Measurements from ENCODE around the gene NELFB.

Gene NELFB

GRCh38 chr9:137243626-137244485 is 11.3 kb upstream of the NELFB start:
- H3K4me3 ChIP-seq (ENCODE audit: low read length): no peak overlapping the region

GRCh38 chr9:137244486-137245449 is 10.4 kb upstream of the NELFB start:
- no peak for TF ChIP-seq ZNF274 (IDR thresholded peaks at IDR 0.05; ENCODE audit: low read depth, low read length)
- H3K4me3 ChIP-seq (ENCODE audit: low read length): no peak overlapping the region

More at GRCh38 chr9:137243626-137244485, 11.3 kb upstream of the NELFB start:
- TF ChIP-seq ZNF274 (IDR thresholded peaks at IDR 0.05; ENCODE audit: low read depth, low read length): no peak

- H3K4me3 ChIP-seq (ENCODE audit: low read length): no peak overlapping the region
- TF ChIP-seq ZNF274 (IDR thresholded peaks at IDR 0.05; ENCODE audit: low read depth, low read length): no peak
These were observed 9.4 kb upstream of the NELFB start for GRCh38 chr9:137245450-137246421.

GRCh38 chr9:137247135-137247915 is 7.8 kb upstream of the NELFB start:
- TF ChIP-seq ZNF274 (IDR thresholded peaks at IDR 0.05; ENCODE audit: low read depth, low read length): no peak
- H3K4me3 ChIP-seq (ENCODE audit: low read length): no peak overlapping the region

- TF ChIP-seq ZNF274 (IDR thresholded peaks at IDR 0.05; ENCODE audit: low read depth, low read length): no peak
These were observed 7.3 kb upstream of the NELFB start for GRCh38 chr9:137247916-137248175.

GRCh38 chr9:137250329-137251193 is 4.6 kb upstream of the NELFB start:
- TF ChIP-seq ZNF274 (IDR thresholded peaks at IDR 0.05; ENCODE audit: low read depth, low read length): no peak
- no peak overlapping the region for H3K4me3 ChIP-seq (ENCODE audit: low read length)

More at GRCh38 chr9:137247916-137248175, 7.3 kb upstream of the NELFB start:
- no peak overlapping the region for H3K4me3 ChIP-seq (ENCODE audit: low read length)

GRCh38 chr9:137251194-137251461 is 4.0 kb upstream of the NELFB start, which contains the start of gene STPG3:
Gene STPG3, plus strand, starts transcription at chr9:137251286. Its CDS starts 1 bp downstream, at chr9:137251287.
- H3K4me3 ChIP-seq (ENCODE audit: low read length): no peak within 1 kb of the TSS

GRCh38 chr9:137251490-137252268 is 3.4 kb upstream of the NELFB start:
- no peak for TF ChIP-seq ZNF274 (IDR thresholded peaks at IDR 0.05; ENCODE audit: low read depth, low read length)

More at GRCh38 chr9:137251194-137251461, 4.0 kb upstream of the NELFB start, which contains the start of gene STPG3:
- TF ChIP-seq ZNF274 (IDR thresholded peaks at IDR 0.05; ENCODE audit: low read depth, low read length): no peak

GRCh38 chr9:137252555-137253506 is 2.3 kb upstream of the NELFB start:
- no peak for TF ChIP-seq ZNF274 (IDR thresholded peaks at IDR 0.05; ENCODE audit: low read depth, low read length)
- H3K4me3 ChIP-seq (ENCODE audit: low read length): no peak overlapping the region

More at GRCh38 chr9:137251490-137252268, 3.4 kb upstream of the NELFB start:
- no peak overlapping the region for H3K4me3 ChIP-seq (ENCODE audit: low read length)
